GM12873 (cell line): ENCODE data around the gene LHFPL4.

ENCODE experiments used
- TF ChIP-seq, protein P1 (sequence below): IDR thresholded peaks from 2 replicates; pipeline ENCODE4 v1.5.1; 2012; ENCODE audit warnings: low read depth, mild to moderate bottlenecking, moderate library complexity, low read length, control low read depth; ENCODE audit not compliant: insufficient read depth; ENCODE audit errors: missing control alignments

Gene LHFPL4

GRCh38 chr3:9467451-9467850 lies 86.2 kb downstream of the LHFPL4 start:
- TF ChIP-seq, protein P1, sequence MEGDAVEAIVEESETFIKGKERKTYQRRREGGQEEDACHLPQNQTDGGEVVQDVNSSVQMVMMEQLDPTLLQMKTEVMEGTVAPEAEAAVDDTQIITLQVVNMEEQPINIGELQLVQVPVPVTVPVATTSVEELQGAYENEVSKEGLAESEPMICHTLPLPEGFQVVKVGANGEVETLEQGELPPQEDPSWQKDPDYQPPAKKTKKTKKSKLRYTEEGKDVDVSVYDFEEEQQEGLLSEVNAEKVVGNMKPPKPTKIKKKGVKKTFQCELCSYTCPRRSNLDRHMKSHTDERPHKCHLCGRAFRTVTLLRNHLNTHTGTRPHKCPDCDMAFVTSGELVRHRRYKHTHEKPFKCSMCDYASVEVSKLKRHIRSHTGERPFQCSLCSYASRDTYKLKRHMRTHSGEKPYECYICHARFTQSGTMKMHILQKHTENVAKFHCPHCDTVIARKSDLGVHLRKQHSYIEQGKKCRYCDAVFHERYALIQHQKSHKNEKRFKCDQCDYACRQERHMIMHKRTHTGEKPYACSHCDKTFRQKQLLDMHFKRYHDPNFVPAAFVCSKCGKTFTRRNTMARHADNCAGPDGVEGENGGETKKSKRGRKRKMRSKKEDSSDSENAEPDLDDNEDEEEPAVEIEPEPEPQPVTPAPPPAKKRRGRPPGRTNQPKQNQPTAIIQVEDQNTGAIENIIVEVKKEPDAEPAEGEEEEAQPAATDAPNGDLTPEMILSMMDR, result no peak

DNA sequence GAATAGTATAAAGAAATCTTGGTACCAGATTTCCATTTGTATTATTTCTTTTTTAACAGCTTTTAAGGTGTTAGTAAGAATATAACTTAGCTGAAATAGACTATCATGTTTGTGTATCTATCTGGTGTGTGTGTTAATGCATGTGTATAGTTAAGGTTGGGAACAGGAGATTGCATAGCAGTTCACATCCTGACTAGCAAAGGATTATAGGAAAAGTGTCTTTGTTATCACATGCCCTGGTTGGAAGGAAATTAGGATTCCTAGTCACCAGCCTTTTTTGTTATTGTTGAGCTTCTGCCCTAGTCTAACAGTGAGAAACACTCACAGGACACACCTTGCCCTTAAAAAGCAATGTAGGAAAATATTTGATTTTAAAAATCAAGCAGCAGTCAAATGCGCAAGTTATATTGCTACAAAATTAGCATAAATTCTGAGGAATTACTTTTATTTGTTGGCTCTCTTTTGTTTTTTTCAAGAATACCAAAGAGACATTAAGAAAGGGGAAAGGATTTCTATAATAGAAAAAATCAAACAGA lies 98.0 kb downstream of the LHFPL4 start:
- TF ChIP-seq, protein P1, result no peak

GRCh38 chr3:9452417-9452816 lies 101.2 kb downstream of the LHFPL4 start:
- TF ChIP-seq, protein P1, result no peak

DNA sequence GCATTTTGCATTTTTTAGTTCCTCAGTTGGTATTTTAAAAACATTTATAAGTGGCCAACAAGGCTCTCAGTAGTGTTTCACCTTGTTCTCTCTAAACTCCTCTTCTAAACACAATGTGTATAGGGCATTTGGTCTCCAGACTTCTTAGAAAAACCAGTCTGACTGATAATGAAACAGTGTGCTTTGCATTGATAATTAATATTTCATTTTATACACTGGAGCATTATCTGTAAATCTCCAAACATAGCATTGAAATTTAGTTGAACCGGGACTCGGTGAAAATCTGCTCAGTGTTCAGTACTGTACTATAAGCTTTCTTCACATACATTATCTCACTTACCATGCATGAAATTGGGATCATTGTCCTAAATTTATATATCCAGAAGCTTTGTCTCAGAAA lies 102.6 kb downstream of the LHFPL4 start:
- TF ChIP-seq, protein P1, result no peak

- TF ChIP-seq, protein P1, result no peak
These were observed 103.5 kb downstream of the LHFPL4 start for GRCh38 chr3:9450126-9450525.

GRCh38 chr3:9448643-9449042 lies 105.0 kb downstream of the LHFPL4 start:
- TF ChIP-seq, protein P1, result no peak
